ENCODE data around the gene PLEKHG3. TPM values are rescaled to one million over a fixed set of nuclear protein-coding genes. Genes with fewer than 3 reads are reported as not detected.

The PLEKHG3 gene
- total RNA-seq, 4 donors from 2014 or later: 58.1 to 273 (median 94.7) TPM

DNA sequence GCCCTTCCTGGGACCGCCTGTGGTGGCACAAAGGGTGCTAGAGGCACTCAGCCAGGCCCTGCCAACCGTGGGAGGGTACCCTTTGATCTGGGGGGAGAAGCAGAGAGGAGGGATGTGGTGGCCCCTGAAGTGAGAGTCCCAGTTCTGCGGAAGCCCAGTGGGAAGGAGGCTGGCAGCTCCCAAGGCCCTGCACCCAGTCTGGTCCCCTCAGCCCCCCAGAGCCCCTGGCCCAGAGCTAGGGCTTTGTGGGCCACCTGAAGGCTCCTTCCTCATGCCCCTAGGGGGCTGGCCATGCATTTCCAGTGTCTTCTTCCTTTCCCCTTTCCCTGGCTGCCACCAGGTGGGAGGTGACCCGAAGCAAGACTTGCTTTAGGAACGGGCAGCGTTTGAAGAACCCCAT is 44.3 kb downstream of the PLEKHG3 start:
- WGBS, 2 donors (ENCODE audit: low coverage in 1 of 2): 95% methylated on average over 6 of the region's 6 CpGs; no CpG with 5 or more reads in 1 of the 2 donors
- TF ChIP-seq POLR2AphosphoS5 (IDR thresholded peaks at IDR 0.05) (no peak), POLR2A (IDR thresholded peaks at IDR 0.05) (no peak), EP300 (IDR thresholded peaks at IDR 0.05; ENCODE audit: low read depth) (no peak), CTCF (IDR thresholded peaks at IDR 0.05) (no peak)
- no peak for DNase-seq
- H3K36me3 ChIP-seq: peaks cover 0 to 7% (median 3%) of the 10 kb centered on the region in 4 donors
- H3K4me3 ChIP-seq: no peak overlapping the region
- peaks cover 0 to 13% (median 5%) of the 10 kb centered on the region in 4 donors for H3K4me1 ChIP-seq
- no peaks in the 10 kb centered on the region for H3K9me3 ChIP-seq
- in situ Hi-C loops (cut with MboI; ENCODE audit: low pct_ligation_motif_present in 1 of 4, low pct_unique_long_range_greater_than_20kb in 1 of 4, low sequenced_read_pairs in 3 of 4) (no loop called here), intact Hi-C loops (cut with DNase I; ENCODE audit: low total_unique reads) (no loop called here)
- no peaks in the 10 kb centered on the region for H3K27me3 ChIP-seq
- no peak overlapping the region for H3K27ac ChIP-seq

DNA sequence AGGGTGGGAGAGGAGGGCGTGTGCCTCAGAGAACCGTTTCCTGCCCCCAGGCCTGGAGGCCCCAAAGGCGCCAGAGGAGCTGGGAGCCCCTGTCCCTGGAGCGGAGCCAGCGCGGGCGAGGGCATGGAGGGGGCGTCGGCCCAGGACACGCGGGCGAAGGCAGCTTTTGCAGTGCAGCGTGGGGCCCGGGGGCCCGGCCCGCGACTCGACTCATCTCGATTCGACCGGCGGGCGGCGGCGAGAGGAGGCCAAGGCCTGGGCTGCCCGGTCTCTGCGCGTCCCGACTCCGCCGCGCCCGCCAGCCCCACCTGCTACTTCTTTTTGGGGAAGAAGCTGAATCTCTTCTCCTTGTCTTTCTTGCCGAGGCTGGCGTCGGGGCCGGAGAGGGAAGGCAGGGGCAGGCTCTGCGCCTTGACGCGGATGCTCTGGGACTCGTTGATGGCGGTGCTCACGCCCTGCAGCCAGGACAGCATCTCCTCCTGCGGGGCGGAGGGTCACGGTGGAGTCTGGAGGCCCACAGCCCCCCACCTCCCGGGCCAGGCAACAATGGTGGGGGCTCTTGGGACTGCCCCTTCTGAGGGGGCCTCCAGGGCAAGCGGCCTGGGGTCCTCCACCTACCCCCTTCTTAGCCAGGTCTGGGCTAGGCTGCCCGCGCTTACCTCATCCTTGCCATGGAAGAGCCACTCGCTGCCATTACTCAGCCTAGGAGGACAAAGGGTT is 44.9 kb downstream of the PLEKHG3 start:
- in situ Hi-C loops (cut with MboI; ENCODE audit: low pct_ligation_motif_present in 1 of 4, low pct_unique_long_range_greater_than_20kb in 1 of 4, low sequenced_read_pairs in 3 of 4) (no loop called here), intact Hi-C loops (cut with DNase I; ENCODE audit: low total_unique reads) (no loop called here)
- Histone ChIP-seq H3K4me3 (no peak overlapping the region), H3K27me3 (no peaks in the 10 kb centered on the region), H3K27ac (no peak overlapping the region), H3K4me1 (peaks cover 0 to 13% (median 5%) of the 10 kb centered on the region in 4 donors), H3K9me3 (no peaks in the 10 kb centered on the region), H3K36me3 (peaks cover 0 to 6% (median under 1%) of the 10 kb centered on the region in 4 donors)
- DNase-seq: no peak
- 92% methylated on average over 43 of the region's 51 CpGs; no CpG with 5 or more reads in 1 of the 2 donors for WGBS, 2 donors (ENCODE audit: low coverage in 1 of 2)
- TF ChIP-seq CTCF (IDR thresholded peaks at IDR 0.05): no peak
- no peak for TF ChIP-seq POLR2A (IDR thresholded peaks at IDR 0.05)
- no peak for TF ChIP-seq EP300 (IDR thresholded peaks at IDR 0.05; ENCODE audit: low read depth)
- no peak for TF ChIP-seq POLR2AphosphoS5 (IDR thresholded peaks at IDR 0.05)

DNA sequence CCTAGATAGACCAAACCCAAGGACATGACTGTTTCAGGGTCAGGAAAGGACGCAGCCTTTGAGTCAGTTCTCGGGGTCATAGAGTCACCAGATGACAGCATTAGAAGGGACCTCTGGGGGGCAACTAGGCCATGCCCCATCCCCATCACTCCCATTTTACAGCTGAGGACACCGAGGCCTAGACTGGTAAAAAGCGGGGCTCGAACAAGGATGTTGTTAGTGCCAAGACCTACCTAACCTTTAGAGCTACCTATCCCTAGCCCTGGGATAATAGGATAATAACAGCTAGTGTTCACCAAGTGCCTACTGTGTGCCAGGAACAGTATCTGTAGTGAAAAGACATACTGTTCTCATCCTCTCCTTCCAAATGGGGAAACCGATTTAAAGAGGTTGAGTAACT is 48.7 kb downstream of the PLEKHG3 start:
- H3K4me1 ChIP-seq: peaks cover 5 to 28% (median 15%) of the 10 kb centered on the region in 4 donors
- H3K9me3 ChIP-seq: no peaks in the 10 kb centered on the region
- H3K27me3 ChIP-seq: no peaks in the 10 kb centered on the region
- in situ Hi-C loops (cut with MboI; ENCODE audit: low pct_ligation_motif_present in 1 of 4, low pct_unique_long_range_greater_than_20kb in 1 of 4, low sequenced_read_pairs in 3 of 4) (loop anchor here in 1 of 4 donors (25.0 kb wide), 1 partner anchor 216 kb away; the partner anchor contains the start of genes HSPA2 and PPP1R36), intact Hi-C loops (cut with DNase I; ENCODE audit: low total_unique reads) (no loop called here)
- no peak overlapping the region for H3K27ac ChIP-seq
- no peaks in the 10 kb centered on the region for H3K36me3 ChIP-seq
- TF ChIP-seq POLR2AphosphoS5 (IDR thresholded peaks at IDR 0.05) (no peak), EP300 (IDR thresholded peaks at IDR 0.05; ENCODE audit: low read depth) (no peak), POLR2A (IDR thresholded peaks at IDR 0.05) (no peak), CTCF (IDR thresholded peaks at IDR 0.05) (no peak)
- DNase-seq: no peak
- 88% methylated on average over 6 of the region's 6 CpGs; no CpG with 5 or more reads in 1 of the 2 donors for WGBS, 2 donors (ENCODE audit: low coverage in 1 of 2)
- H3K4me3 ChIP-seq: no peak overlapping the region

DNA sequence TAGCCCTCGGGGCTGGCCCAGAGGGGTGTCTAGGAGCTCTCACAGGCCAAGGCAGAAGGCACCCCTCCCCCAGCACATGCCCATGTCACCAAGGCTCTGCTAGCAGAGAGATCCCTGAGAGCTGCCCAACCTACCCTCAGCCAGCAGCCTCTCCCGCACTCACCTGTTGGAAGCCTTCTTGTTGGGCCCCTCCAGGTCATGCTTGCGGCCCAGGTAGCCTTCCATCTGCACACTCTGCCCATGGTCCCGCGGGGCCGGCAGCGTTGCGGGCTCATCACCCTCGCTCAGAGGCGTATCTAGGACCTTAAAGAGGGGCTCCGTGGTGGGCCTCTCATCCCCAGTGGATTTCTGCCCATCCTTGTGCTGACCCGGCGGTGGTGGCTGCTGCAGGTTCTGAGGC is 49.1 kb downstream of the PLEKHG3 start:
- no peaks in the 10 kb centered on the region for H3K9me3 ChIP-seq
- no peak overlapping the region for H3K4me3 ChIP-seq
- 93% methylated on average over 11 of the region's 13 CpGs; no CpG with 5 or more reads in 1 of the 2 donors for WGBS, 2 donors (ENCODE audit: low coverage in 1 of 2)
- peaks cover 9 to 32% (median 19%) of the 10 kb centered on the region in 4 donors for H3K4me1 ChIP-seq
- H3K27me3 ChIP-seq: no peaks in the 10 kb centered on the region
- intact Hi-C loops (cut with DNase I; ENCODE audit: low total_unique reads) (no loop called here), in situ Hi-C loops (cut with MboI; ENCODE audit: low pct_ligation_motif_present in 1 of 4, low pct_unique_long_range_greater_than_20kb in 1 of 4, low sequenced_read_pairs in 3 of 4) (loop anchor here in 1 of 4 donors (25.0 kb wide), 1 partner anchor 216 kb away; the partner anchor contains the start of genes HSPA2 and PPP1R36)
- TF ChIP-seq POLR2A (IDR thresholded peaks at IDR 0.05): no peak
- no peak for TF ChIP-seq EP300 (IDR thresholded peaks at IDR 0.05; ENCODE audit: low read depth)
- TF ChIP-seq CTCF (IDR thresholded peaks at IDR 0.05): no peak
- no peak overlapping the region for H3K27ac ChIP-seq
- no peak for DNase-seq
- no peaks in the 10 kb centered on the region for H3K36me3 ChIP-seq
